ENCODE data around the gene TBC1D22A.

TBC1D22A gene

DNA sequence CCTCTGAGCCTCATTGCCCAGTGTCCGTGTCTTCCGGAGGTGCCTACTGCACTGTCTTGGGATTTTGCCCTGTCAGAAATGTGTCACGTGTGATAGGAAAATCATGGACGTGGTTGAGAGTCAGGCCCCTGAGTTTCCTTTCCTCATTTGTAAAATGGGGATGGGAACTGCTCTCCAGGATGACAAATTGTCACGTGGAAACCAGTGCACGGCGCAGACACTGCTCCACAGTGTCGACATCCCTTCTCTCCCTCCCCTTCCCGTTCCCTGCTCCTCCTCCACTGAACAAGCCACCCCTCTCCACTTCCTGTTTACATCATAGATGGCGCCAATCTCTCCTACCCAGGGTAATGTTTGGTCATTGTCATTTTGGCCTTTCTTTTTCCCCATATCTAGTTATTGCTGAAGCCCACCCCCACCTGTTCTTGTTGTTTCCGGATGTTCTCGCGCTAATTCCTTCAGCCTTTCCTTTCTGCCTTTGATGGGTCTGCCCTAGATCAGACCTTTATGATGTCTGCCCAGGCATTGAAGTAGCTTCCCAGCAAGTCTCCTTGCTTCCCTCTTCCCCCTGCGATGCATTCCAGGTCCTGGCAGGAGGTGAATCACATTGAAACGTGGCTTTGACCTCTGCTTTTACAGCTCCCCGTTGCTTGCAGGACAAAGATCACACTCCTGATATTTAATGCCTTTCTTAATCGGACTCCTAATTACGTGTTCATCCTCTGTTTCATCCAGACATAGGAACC lies 91.8 kb downstream of the TBC1D22A start:
- DNase-seq, result peak in 5 of 51 donors; percentile 2 to 40 (median 15)

DNA sequence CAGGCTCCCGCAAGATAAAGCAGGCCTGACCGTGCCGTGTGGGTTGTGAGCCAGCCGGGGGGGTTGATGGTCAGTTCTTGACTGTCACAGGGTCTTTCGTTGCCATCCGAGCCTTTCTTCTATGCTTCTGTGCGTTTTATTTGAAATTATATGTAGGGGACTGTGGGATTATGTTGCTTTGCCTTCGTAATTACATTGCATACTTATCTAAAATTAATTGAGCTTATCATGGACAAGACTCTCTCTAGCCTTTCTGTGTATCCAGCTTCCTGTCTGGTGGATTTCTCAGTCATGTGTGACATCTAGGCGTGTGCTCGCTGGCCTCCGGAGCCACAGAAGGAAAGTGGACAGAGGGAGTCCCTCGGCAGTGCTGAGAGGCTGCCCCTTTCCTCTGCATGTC lies 93.2 kb downstream of the TBC1D22A start:
- no peak for DNase-seq

- DNase-seq, result no peak
Observed at GRCh38 chr22:46856661-46857060, 94.2 kb downstream of the TBC1D22A start.

DNA sequence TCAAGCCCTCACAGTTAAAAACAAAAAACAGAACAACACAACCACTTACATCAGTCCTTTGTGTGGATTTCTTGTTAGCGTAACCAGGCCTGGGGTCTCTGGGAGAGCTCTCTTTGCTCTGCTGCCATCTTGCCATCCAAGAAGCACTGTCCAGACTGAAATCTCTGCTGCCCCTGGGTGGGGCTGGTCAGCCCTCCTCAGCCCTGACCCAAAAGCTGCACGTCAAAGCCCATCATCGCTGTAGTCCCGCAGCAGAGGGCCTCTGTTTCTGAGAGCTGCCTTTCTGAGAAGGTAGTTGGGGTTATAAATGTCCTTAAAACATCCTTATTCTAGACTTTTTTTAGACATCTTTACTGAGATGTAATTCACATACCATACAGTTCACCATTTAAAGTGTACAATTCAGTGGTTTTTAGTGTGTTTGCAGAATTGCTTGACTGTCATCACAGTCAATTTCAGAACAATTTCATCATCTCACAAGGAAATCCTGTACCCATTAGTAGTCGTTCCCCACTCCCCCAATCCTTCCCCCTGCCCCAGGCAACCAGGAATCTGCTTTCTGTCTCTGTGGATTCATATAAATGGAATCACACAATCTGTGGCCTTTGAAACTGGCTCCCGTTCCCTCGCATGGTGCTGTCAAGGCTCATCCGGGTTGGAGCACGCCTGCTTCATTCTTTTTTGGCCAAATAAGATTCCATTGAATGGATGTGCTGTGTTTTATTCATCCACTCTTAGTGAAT lies 94.9 kb downstream of the TBC1D22A start:
- no peak for DNase-seq

DNA sequence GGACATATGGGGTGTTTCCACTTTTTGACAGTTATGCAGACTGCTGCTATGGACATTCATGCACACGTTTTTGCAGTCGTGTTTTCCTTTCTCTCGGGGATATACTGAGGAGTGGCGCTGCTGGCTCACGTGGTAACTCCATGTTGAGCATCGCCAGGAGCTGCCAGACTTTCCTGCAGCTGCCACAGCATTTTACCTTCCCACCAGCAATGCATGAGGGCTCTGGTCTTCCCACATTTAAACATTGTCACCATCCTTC lies 95.4 kb downstream of the TBC1D22A start:
- no peak for DNase-seq

DNA sequence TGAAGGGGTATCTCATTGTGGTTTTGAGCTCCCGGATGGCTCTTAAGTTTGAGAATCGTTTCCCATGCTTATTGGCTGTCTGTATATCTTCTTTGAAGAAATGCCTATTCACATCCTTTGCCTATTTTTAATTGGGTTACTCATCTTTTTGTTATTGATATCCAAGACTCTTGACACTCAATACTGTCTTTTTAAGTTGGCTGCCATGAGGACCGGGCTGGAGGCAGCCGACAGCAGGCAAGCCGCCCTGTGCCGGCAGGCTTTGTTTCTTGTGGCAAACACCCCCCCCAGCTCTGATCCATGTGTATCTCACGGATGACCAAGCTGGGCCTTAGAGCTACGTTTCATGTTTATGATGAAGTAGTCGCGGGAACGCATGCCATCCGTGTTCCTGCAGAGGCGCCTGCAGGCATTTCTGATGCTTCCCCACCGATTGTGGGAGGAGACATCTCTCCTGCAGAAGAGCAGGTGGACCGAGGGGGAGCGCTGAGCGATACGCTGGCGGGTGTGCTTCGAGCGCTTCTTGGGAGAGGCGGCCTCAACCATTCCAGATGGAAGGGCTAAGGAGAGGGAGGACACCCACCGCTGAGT lies 95.8 kb downstream of the TBC1D22A start:
- no peak for DNase-seq

DNA sequence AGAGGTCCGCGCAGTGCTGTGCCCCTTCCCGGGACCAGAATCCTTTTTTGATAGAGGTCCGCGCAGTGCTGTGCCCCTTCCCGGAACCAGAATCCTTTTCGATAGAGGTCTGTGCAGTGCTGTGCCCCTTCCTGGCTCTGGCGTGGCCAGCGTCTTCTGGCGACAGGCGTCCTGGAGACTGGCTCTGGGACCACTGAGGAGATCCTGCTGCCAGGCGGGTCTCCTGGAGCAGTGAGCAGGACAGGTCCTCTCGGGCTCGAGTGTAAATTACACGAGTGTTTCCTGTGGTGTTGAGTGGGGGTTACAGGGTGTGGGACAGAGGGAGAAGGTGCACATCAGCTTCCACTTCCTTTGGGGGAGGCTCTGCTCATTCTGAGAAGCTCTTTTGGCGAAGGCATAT lies 98.1 kb downstream of the TBC1D22A start:
- DNase-seq, result no peak

DNA sequence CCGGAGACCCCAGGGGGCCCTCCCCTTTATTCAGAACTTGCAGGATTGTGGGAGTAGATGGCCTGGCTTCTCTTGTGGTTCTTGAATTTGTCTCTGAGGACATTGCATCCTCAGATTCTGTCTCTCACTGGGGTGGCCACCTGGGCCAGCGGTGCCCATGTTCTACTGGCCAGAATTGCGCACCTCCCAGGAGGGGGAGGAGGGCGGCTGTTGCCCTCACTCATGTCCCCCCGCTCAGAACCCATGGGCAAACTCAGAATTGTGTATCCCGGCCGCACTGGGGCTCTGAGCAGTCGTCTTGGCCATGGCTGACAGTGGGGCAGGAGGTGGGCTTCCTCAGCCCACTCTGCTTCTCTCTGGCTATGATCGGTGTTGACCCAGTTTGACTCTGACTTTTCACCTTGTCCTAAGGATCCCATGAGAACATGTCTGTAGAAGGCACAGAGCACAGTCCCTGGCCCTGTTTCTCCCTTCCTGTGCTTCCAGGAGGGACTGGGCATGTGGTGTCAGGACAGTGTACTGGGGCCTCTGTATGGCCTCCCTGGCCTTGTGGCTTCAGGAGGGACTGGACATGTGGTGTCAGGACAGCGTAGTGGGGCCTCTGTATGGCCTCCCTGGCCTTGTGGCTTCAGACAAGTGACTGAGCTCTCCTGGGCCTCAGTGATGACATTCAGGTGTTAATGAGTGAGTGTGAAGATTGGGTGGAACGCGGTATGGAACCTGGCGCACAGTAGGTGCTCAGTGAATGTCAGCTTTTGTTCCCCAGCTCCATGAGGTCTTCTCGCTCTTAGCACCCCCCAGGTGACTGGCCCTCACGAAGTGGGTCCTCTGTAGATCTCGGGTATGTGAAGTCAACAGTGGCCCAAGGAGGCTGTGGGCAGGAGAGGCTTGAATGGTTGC lies 99.3 kb downstream of the TBC1D22A start:
- DNase-seq, result no peak

- no peak for DNase-seq
Observed at GRCh38 chr22:46862418-46863324, 100.2 kb downstream of the TBC1D22A start.

DNA sequence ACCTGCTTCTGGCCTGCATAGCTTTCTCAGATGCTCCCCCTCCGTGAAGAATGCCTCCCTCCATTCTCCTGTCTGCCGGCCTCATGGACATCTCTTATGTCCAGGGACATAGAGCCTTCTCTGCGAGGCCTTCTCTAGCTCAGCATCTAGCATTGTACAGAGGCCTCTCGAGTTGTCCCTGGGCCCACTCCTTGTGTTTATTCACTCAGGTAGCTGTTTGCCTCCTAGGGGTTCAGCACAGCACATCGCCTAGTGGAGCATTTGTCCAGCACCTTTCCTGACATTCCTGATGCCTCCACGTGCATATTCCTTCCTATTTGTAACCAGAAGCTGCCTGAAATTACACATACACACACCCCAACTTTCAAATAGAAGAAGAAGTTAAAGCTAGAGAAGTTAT lies 101.3 kb downstream of the TBC1D22A start:
- no peak for DNase-seq

DNA sequence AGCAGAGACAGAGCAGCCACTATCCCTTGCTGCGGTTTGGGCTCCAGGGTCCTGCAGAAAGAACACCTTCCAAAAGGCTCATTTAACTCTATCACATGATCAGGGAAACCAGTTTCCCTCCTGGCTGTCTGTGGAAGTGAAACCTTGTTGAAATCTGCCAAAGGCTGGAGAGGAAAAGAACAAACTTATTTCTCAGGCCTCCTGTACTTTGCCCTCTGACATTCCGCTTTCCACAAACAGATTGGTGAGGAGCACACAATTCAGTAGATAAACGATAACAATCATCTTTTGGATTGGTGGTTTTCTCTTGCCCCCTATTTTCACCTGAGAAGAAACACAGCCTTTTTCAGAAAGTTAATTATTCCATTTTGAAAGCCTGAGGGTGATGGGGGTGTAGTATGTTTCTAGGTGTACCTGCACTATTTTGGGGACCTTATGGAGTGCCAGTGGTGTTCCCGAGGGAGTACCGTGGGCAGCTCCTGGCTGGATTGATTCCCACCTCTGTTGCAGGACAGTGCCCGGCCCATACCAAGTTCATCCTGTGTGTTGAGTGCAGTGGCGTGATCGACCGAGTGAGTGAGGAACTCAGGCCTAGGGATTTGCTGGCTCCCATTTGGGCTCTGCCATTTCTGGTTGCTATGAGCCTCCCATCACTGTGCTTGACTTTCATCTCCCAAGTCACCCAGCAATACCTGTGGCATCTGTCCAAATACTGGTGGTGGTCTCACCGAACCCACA lies 102.0 kb downstream of the TBC1D22A start:
- DNase-seq, result no peak

GRCh38 chr22:46865052-46865434 lies 102.6 kb downstream of the TBC1D22A start:
- no peak for DNase-seq

- DNase-seq, result no peak
Observed at GRCh38 chr22:46865642-46866041, 103.2 kb downstream of the TBC1D22A start.

DNA sequence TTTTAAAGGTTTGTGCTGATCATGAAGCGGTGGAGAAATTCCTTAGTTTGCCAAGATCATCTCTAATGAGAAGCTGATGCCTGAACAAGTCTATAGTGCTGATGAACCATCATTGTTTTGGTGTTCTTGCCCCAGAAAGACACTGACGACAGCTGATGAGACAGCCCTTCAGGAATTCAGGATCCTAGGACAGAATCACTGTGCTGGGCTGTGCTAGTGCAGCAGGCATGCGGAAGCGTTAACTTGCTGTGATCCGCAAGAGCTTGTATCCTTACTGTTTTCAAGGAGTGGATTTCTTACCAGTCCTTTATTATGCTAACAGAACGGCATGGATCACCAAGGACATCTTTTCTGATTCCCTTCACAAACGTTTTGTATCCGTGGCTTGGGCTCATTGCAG lies 104.1 kb downstream of the TBC1D22A start:
- DNase-seq, result no peak

DNA sequence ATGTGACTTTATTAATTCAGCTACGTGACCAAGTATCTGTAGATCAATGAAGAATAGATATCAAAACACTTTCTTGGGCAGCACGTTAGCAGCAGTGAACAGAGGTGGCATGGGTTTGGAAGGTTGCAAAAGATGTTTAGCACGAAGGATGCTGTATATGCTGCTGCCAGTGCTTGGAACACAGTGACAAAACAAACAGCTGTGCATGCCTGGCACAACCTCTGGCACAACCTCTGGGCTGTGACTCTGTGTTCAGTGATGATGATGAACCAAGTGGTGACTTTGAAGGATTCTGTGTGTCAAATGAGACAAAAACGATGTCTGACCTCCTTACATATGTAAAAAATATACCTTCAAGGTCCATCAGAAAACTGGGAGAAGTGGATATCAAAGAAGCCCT lies 104.7 kb downstream of the TBC1D22A start:
- DNase-seq, result no peak

DNA sequence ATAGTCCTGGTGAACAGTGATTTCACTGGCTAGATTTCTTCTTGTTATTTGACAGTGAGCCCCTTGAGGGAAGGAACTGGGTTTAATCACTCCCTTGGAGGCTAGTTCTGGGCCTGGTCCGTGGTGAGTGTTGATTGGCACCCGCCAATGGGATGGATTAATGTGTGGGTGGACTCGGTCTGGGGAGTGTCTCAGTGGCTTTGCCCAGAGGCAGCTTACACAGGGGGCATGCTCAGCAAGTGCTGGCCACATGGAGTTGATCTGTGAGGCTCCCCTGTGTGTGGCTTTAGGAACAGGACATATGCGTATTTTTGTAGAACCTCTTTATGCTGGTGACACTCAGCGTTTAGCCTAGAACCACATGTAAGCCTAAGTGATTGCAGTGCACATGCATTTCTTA lies 106.9 kb downstream of the TBC1D22A start:
- DNase-seq, result no peak

GRCh38 chr22:46869831-46870441 lies 107.5 kb downstream of the TBC1D22A start:
- DNase-seq, result peak in 1 of 51 donors; percentile 16

GRCh38 chr22:46871826-46872225 lies 109.4 kb downstream of the TBC1D22A start:
- no peak for DNase-seq

DNA sequence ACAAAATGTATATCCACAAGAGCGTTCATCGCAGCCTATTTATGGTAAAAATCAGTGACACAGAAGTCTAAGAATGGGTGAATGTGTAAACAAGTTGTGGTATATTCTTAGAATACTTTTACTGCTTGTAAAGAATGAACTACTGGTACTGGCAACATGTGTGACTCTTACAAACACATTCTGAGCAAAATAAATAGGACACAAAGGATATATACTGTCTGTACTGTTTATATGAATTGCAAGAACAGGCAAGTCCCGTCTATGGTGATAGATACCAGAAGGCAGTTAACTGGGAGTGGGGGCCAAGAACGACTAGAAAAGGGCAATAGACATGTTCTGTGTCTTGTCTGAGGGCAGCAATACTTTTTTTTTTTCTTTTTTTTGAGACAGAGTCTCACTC lies 112.6 kb downstream of the TBC1D22A start:
- no peak for DNase-seq

Data from hypothalamus (tissue), 51 donors.